Measurements from ENCODE around the gene PLA2G15. TPM values are rescaled to one million over a fixed set of nuclear protein-coding genes. Genes with fewer than 3 reads are reported as not detected.

The PLA2G15 gene
- total RNA-seq, 1 donor from 2014 or later, result 21.9 TPM

- no peaks in the 10 kb centered on the region for H3K27me3 ChIP-seq
- TF ChIP-seq CTCF (IDR thresholded peaks at IDR 0.05), result no peak
- H3K36me3 ChIP-seq, result peaks cover 0 to 13% of the 10 kb centered on the region in 2 donors
- DNase-seq (ENCODE audit: low spot score in 2 of 2), result peak in 1 of 2 donors; percentile 62
- no peaks in the 10 kb centered on the region for H3K9me3 ChIP-seq
- peaks cover 0 to 2% of the 10 kb centered on the region in 2 donors for H3K4me1 ChIP-seq
- H3K4me3 ChIP-seq, result no peak overlapping the region
- no peak overlapping the region for H3K27ac ChIP-seq
- intact Hi-C loops (cut with DNase I), result loop anchor here (10.0 kb wide), 1 partner anchor 265 kb away; the partner anchor contains the start of gene SLC12A4
Measured at GRCh38 chr16:68230176-68230571, 15.0 kb upstream of the PLA2G15 start.

GRCh38 chr16:68230956-68231355 lies 14.2 kb upstream of the PLA2G15 start:
- no peak overlapping the region for H3K27ac ChIP-seq
- intact Hi-C loops (cut with DNase I), result loop anchor here (10.0 kb wide), 1 partner anchor 266 kb away; the partner anchor contains the start of gene SLC12A4
- no peaks in the 10 kb centered on the region for H3K9me3 ChIP-seq
- no peak overlapping the region for H3K4me3 ChIP-seq
- TF ChIP-seq CTCF (IDR thresholded peaks at IDR 0.05), result no peak
- DNase-seq (ENCODE audit: low spot score in 2 of 2), result peak in 1 of 2 donors; percentile 59
- H3K4me1 ChIP-seq, result peaks cover 2 to 6% of the 10 kb centered on the region in 2 donors
- peaks cover 0 to 13% of the 10 kb centered on the region in 2 donors for H3K36me3 ChIP-seq
- no peaks in the 10 kb centered on the region for H3K27me3 ChIP-seq

- Histone ChIP-seq H3K9me3 (no peaks in the 10 kb centered on the region), H3K4me3 (no peak overlapping the region), H3K27ac (no peak overlapping the region), H3K4me1 (peaks cover 7 to 9% of the 10 kb centered on the region in 2 donors), H3K27me3 (no peaks in the 10 kb centered on the region), H3K36me3 (peaks cover 0 to 8% of the 10 kb centered on the region in 2 donors)
- intact Hi-C loops (cut with DNase I), result loop anchor here (10.0 kb wide), 1 partner anchor 267 kb away; the partner anchor contains the start of gene SLC12A4
- peak in 1 of 2 donors; percentile 63 for DNase-seq (ENCODE audit: low spot score in 2 of 2)
- no peak for TF ChIP-seq CTCF (IDR thresholded peaks at IDR 0.05)
Measured at GRCh38 chr16:68231384-68232136, 13.6 kb upstream of the PLA2G15 start.

- Histone ChIP-seq H3K9me3 (no peaks in the 10 kb centered on the region), H3K27ac (no peak overlapping the region), H3K4me1 (peaks cover 11 to 13% of the 10 kb centered on the region in 2 donors), H3K27me3 (no peaks in the 10 kb centered on the region), H3K36me3 (peaks cover 0 to 3% of the 10 kb centered on the region in 2 donors), H3K4me3 (no peak overlapping the region)
- peak in 1 of 2 donors; percentile 61 for DNase-seq (ENCODE audit: low spot score in 2 of 2)
- intact Hi-C loops (cut with DNase I), result loop anchor here (10.0 kb wide), 1 partner anchor 268 kb away; the partner anchor contains the start of gene SLC12A4
- no peak for TF ChIP-seq CTCF (IDR thresholded peaks at IDR 0.05)
Measured at GRCh38 chr16:68232335-68232734, 12.8 kb upstream of the PLA2G15 start.

GRCh38 chr16:68233085-68233834 lies 11.9 kb upstream of the PLA2G15 start:
- no peak overlapping the region for H3K27ac ChIP-seq
- H3K9me3 ChIP-seq, result no peaks in the 10 kb centered on the region
- DNase-seq (ENCODE audit: low spot score in 2 of 2), result no peak
- H3K27me3 ChIP-seq, result no peaks in the 10 kb centered on the region
- TF ChIP-seq CTCF (IDR thresholded peaks at IDR 0.05), result no peak
- intact Hi-C loops (cut with DNase I), result loop anchor here (10.0 kb wide), 1 partner anchor 268 kb away; the partner anchor contains the start of gene SLC12A4
- no peak overlapping the region for H3K4me3 ChIP-seq
- H3K4me1 ChIP-seq, result peaks cover 11 to 17% of the 10 kb centered on the region in 2 donors
- H3K36me3 ChIP-seq, result no peaks in the 10 kb centered on the region

Data from ascending aorta (tissue), 2 donors.